GM18858 (cell line): ENCODE measurements around the gene LIX1L.

Experiments used
- ATAC-seq: cut with Tn5 transposase; IDR thresholded peaks from one replicate; pipeline ENCODE4 v1.9.1; 2021; ENCODE audit not compliant: unreplicated experiment

The LIX1L gene

GRCh38 chr1:145957443-145958319 lies at the start of gene LIX1L:
TSS of gene LIX1L (minus strand) at chr1:145958017. CDS start at chr1:145957927, 90 bp downstream.
- peak; percentile 68 for ATAC-seq

- no peak for ATAC-seq
These were observed 43.9 kb upstream of the LIX1L start for GRCh38 chr1:146001709-146002108.

- ATAC-seq: no peak
These were observed 41.7 kb upstream of the LIX1L start for GRCh38 chr1:145999321-146000024.

- no peak for ATAC-seq
These were observed 39.9 kb upstream of the LIX1L start for GRCh38 chr1:145997718-145998023.

GRCh38 chr1:145997016-145997717 lies 39.4 kb upstream of the LIX1L start:
- ATAC-seq: no peak

- peak; percentile 59 for ATAC-seq
These were observed 38.7 kb upstream of the LIX1L start, which contains the start of gene TXNIP for GRCh38 chr1:145996433-145997015. TSS of gene TXNIP (minus strand) at chr1:145996579. CDS start at chr1:145996266, 313 bp downstream.

GRCh38 chr1:145995964-145996432 lies 38.2 kb upstream of the LIX1L start:
- no peak for ATAC-seq

- no peak for ATAC-seq
These were observed 37.5 kb upstream of the LIX1L start for GRCh38 chr1:145995148-145995881.

GRCh38 chr1:145994391-145995120 lies 36.7 kb upstream of the LIX1L start:
- ATAC-seq: no peak

- no peak for ATAC-seq
These were observed 36.0 kb upstream of the LIX1L start for GRCh38 chr1:145993618-145994390.

GRCh38 chr1:145992958-145993617 lies 35.3 kb upstream of the LIX1L start:
- ATAC-seq: no peak

- no peak for ATAC-seq
These were observed 34.7 kb upstream of the LIX1L start for GRCh38 chr1:145992502-145992936.

GRCh38 chr1:145991735-145992412 lies 34.1 kb upstream of the LIX1L start:
- ATAC-seq: no peak

GRCh38 chr1:145990249-145990855 lies 32.5 kb upstream of the LIX1L start:
- no peak for ATAC-seq

GRCh38 chr1:145988773-145989172 lies 31.0 kb upstream of the LIX1L start:
- ATAC-seq: no peak

GRCh38 chr1:145987926-145988325 lies 30.1 kb upstream of the LIX1L start:
- no peak for ATAC-seq

GRCh38 chr1:145986551-145986950 lies 28.7 kb upstream of the LIX1L start:
- no peak for ATAC-seq
